GM12878 (cell line): ENCODE measurements around the gene CSTPP1. TPM values are rescaled to one million over a fixed set of nuclear protein-coding genes. Genes with fewer than 3 reads are reported as not detected.

Experiments
- ATAC-seq: fragments of 200-7000 bp; cut with Tn5 transposase; 3 replicates; pipeline ENCODE4 v1.9.1; 2020; ENCODE audit warnings: mild to moderate bottlenecking, moderate library complexity
- BruUV-seq: library from RNA; stranded (reverse); fragments of 400-500 nt; replicated peaks from 2 replicates; lab custom pipeline; 2021; lab: Mats Ljungman, UMichigan
- CTCF ChIA-PET: fragments of 300-600 bp; sonication (Branson Sonifier 250); formaldehyde crosslinking; extraction: SDS; loops from one replicate; lab custom pipeline; 2021; ENCODE audit warnings: inconsistent platforms; lab: Yijun Ruan, JAX
- POLR2A ChIA-PET: fragments of 350-600 bp; formaldehyde crosslinking; extraction: SDS; loops from one replicate; lab custom pipeline; 2021; ENCODE audit warnings: inconsistent platforms; lab: Charles Lee
- RAD21 ChIA-PET: fragments of 300-600 bp; sonication (Branson Sonifier 250); formaldehyde crosslinking; loops from one replicate; lab custom pipeline; 2023; ENCODE audit warnings: antibody characterized with exemption; ENCODE audit not compliant: unreplicated experiment; lab: Charles Lee
- SMC1A ChIA-PET: fragments of 300-600 bp; sonication (Branson Sonifier 250); formaldehyde crosslinking; loops from one replicate; lab custom pipeline; 2023; ENCODE audit not compliant: unreplicated experiment, uncharacterized antibody; lab: Charles Lee
- DNase-seq: peaks from one replicate; pipeline ENCODE4 v3.0.0-alpha.2; 2011; ENCODE audit warnings: low read depth, low spot score
- FAIRE-seq: peaks from 3 replicates; lab custom pipeline; 2011; peaks lifted over from hg19 to GRCh38; lab: Jason Lieb, UNC
- H2AFZ ChIP-seq: 2 replicates; pipeline ENCODE4 v1.6.0; 2011; ENCODE audit warnings: low read depth, low read length, control low read depth; ENCODE audit not compliant: control insufficient read depth
- H3K27ac ChIP-seq: 2 replicates; pipeline ENCODE4 v1.5.1; 2011; ENCODE audit warnings: control low read depth; ENCODE audit not compliant: control insufficient read depth, insufficient read depth
- H3K27me3 ChIP-seq, 2 experiments: replicated peaks in 1 of 2; 2 replicates each; pipeline versions ENCODE4 v1.6.0 to v1.6.1; 2011; ENCODE audit warnings: low read length in 1 of 2; ENCODE audit not compliant: control insufficient read depth in 2 of 2, insufficient read depth in 2 of 2
- H3K36me3 ChIP-seq, 2 experiments: 2 replicates each; pipeline ENCODE4 v1.5.1; 2011; ENCODE audit warnings: low read length in 1 of 2; ENCODE audit not compliant: control insufficient read depth in 2 of 2, insufficient read depth in 2 of 2
- H3K4me1 ChIP-seq: 2 replicates; pipeline ENCODE4 v1.6.1; 2011; ENCODE audit warnings: mild to moderate bottlenecking, low read length, moderate library complexity, mixed read lengths; ENCODE audit not compliant: control insufficient read depth, insufficient read depth
- H3K4me2 ChIP-seq: 2 replicates; pipeline ENCODE4 v1.6.0; 2011; ENCODE audit warnings: control low read depth; ENCODE audit not compliant: control insufficient read depth, insufficient read depth
- H3K4me3 ChIP-seq: fragments of 200-600 bp; sonication (generic); 2 replicates; pipeline ENCODE4 v1.5.1; 2016
- H3K79me2 ChIP-seq: 2 replicates; pipeline ENCODE4 v1.6.0; 2011; ENCODE audit warnings: low read length; ENCODE audit not compliant: control insufficient read depth, insufficient read depth
- H3K9ac ChIP-seq: 2 replicates; pipeline ENCODE4 v1.8.0; 2011; ENCODE audit warnings: low read length, control low read depth, mixed read lengths; ENCODE audit not compliant: control insufficient read depth, insufficient read depth
- H3K9me3 ChIP-seq: replicated peaks from 3 replicates; pipeline ENCODE4 v1.5.1; 2011; ENCODE audit warnings: mild to moderate bottlenecking, low read length; ENCODE audit not compliant: control insufficient read depth, insufficient read depth
- H4K20me1 ChIP-seq: 2 replicates; pipeline ENCODE4 v1.6.0; 2011; ENCODE audit not compliant: control insufficient read depth, insufficient read depth
- BCL11A ChIP-seq: IDR thresholded peaks from 2 replicates; pipeline ENCODE4 v1.6.1; 2011; ENCODE audit warnings: low read depth, low read length
- BCL3 ChIP-seq: IDR thresholded peaks from 2 replicates; pipeline ENCODE4 v1.6.1; 2011; ENCODE audit warnings: borderline replicate concordance, low read depth, mild to moderate bottlenecking, moderate library complexity, low read length; ENCODE audit not compliant: insufficient read depth, poor library complexity, severe bottlenecking
- BMI1 ChIP-seq: fragments of 450-650 bp; IDR thresholded peaks from 2 replicates; pipeline ENCODE4 v1.6.1; 2016; ENCODE audit warnings: mild to moderate bottlenecking, moderate library complexity, borderline replicate concordance
- CBFB ChIP-seq: IDR thresholded peaks from 2 replicates; pipeline ENCODE4 v1.6.1; 2016; ENCODE audit warnings: antibody characterized with exemption, low read depth
- CREB1 ChIP-seq: IDR thresholded peaks from 2 replicates; pipeline ENCODE4 v1.6.1; 2012; ENCODE audit warnings: low read depth, mild to moderate bottlenecking, inconsistent platforms
- EED ChIP-seq: sonication (generic); IDR thresholded peaks from 2 replicates; pipeline ENCODE4 v1.6.1; 2016; ENCODE audit warnings: antibody characterized with exemption, low read depth
- EZH2 ChIP-seq: IDR thresholded peaks from 2 replicates; pipeline ENCODE4 v1.6.1; 2012; ENCODE audit warnings: low read depth, mild to moderate bottlenecking, control low read depth, inconsistent platforms, low read length, borderline replicate concordance; ENCODE audit not compliant: control insufficient read depth
- FOXK2 ChIP-seq: fragments of 450-650 bp; IDR thresholded peaks from 2 replicates; pipeline ENCODE4 v1.6.1; 2017; ENCODE audit warnings: mild to moderate bottlenecking, moderate library complexity
- HDAC6 ChIP-seq: fragments of 200-600 bp; sonication (generic); IDR thresholded peaks from one replicate; pipeline ENCODE4 v1.8.0; 2017; ENCODE audit warnings: antibody characterized with exemption; ENCODE audit not compliant: unreplicated experiment
- IKZF1 ChIP-seq: fragments of 450-650 bp; conservative IDR thresholded peaks from 2 replicates; pipeline ENCODE4 v1.6.1; 2017; ENCODE audit warnings: antibody characterized with exemption, mild to moderate bottlenecking
- IRF5 ChIP-seq: fragments of 450-650 bp; IDR thresholded peaks from 2 replicates; pipeline ENCODE4 v1.6.1; 2017; ENCODE audit warnings: borderline replicate concordance
- MEF2A ChIP-seq: IDR thresholded peaks from 2 replicates; pipeline ENCODE4 v1.6.1; 2011; ENCODE audit warnings: low read depth, mild to moderate bottlenecking, low read length, moderate library complexity; ENCODE audit not compliant: insufficient read depth
- NFXL1 ChIP-seq: fragments of 450-650 bp; IDR thresholded peaks from 2 replicates; pipeline ENCODE4 v1.6.1; 2017; ENCODE audit warnings: antibody characterized with exemption, mild to moderate bottlenecking, borderline replicate concordance
- PAX5 ChIP-seq: IDR thresholded peaks from 2 replicates; pipeline ENCODE4 v1.6.1; 2011; ENCODE audit warnings: low read depth, low read length, borderline replicate concordance
- PKNOX1 ChIP-seq: fragments of 450-650 bp; IDR thresholded peaks from 2 replicates; pipeline ENCODE4 v1.6.1; 2016; ENCODE audit warnings: mild to moderate bottlenecking
- RFX5 ChIP-seq: IDR thresholded peaks from 2 replicates; pipeline ENCODE4 v1.6.1; 2011; ENCODE audit warnings: low read depth, low read length, improper control_type of control experiment
- WRNIP1 ChIP-seq: IDR thresholded peaks from 2 replicates; pipeline ENCODE4 v1.6.1; 2011; ENCODE audit warnings: low read depth, low read length, improper control_type of control experiment, borderline replicate concordance
- ZNF274 ChIP-seq: IDR thresholded peaks from one replicate; pipeline ENCODE4 v1.8.0; 2011; ENCODE audit not compliant: insufficient read length, insufficient read depth
- WGBS: methylation state at CpG from one replicate; pipeline ENCODE4 v1.1.6; 2016; ENCODE audit warnings: low lambda C conversion rate; ENCODE audit not compliant: insufficient replicate concordance, insufficient coverage; ENCODE audit errors: missing lambda C conversion rate; 5-methylcytosine and 5-hydroxymethylcytosine counted together
- in situ Hi-C: fragments of 300-500 bp; cut with MboI; formaldehyde crosslinking; loops from 9 replicates; pipeline ENCODE4 v1.14.3; 2018; ENCODE audit warnings: mixed read lengths
- intact Hi-C: fragments of 100-400 bp; cut with micrococcal nuclease; formaldehyde crosslinking; loops from one replicate; pipeline ENCODE4 v1.14.2; 2022; ENCODE audit not compliant: unreplicated experiment
- polyA plus RNA-seq, 11 experiments: library from polyadenylated mRNA; depleted of rRNA in 4 of 11; unstranded in 6 of 11; stranded (reverse) in 5 of 11; fragments of >200 nt; fragmentation: Nextera tagmentation in 4 of 11; fragmentation: Illumina TruSeq in 1 of 11; extraction: Ambion mirVana in 4 of 11; extraction: Trizol in 1 of 11; gene quantifications; 1 replicate in 1 of 11; 2 replicates in 10 of 11; pipeline versions ENCODE4 v1.2.1 to v1.2.3, GENCODE V29; 2011 to 2016; ENCODE audit warnings: inconsistent platforms in 2 of 11, missing spikeins in 2 of 11, low read depth in 1 of 11
- total RNA-seq, 4 experiments: library from RNA; depleted of rRNA in 3 of 4; stranded (reverse); fragments of >200 nt in 3 of 4; fragmentation: Illumina TruSeq in 1 of 4; extraction: Trizol in 1 of 4; gene quantifications; 2 replicates each; pipeline versions ENCODE4 v1.2.1 to v1.2.3, GENCODE V29; 2013 to 2021
- TF ChIP-seq, protein P1 (sequence below): IDR thresholded peaks from 2 replicates; pipeline ENCODE4 v1.6.1; 2012; ENCODE audit warnings: low read length, inconsistent platforms

CSTPP1 gene
- total and polyA plus RNA-seq, 10 of the 15 experiments (the other 5 are each of a cell fraction or from before 2014, with no cell fraction given) = 7.1 to 23.4 (median 17.5) TPM

DNA sequence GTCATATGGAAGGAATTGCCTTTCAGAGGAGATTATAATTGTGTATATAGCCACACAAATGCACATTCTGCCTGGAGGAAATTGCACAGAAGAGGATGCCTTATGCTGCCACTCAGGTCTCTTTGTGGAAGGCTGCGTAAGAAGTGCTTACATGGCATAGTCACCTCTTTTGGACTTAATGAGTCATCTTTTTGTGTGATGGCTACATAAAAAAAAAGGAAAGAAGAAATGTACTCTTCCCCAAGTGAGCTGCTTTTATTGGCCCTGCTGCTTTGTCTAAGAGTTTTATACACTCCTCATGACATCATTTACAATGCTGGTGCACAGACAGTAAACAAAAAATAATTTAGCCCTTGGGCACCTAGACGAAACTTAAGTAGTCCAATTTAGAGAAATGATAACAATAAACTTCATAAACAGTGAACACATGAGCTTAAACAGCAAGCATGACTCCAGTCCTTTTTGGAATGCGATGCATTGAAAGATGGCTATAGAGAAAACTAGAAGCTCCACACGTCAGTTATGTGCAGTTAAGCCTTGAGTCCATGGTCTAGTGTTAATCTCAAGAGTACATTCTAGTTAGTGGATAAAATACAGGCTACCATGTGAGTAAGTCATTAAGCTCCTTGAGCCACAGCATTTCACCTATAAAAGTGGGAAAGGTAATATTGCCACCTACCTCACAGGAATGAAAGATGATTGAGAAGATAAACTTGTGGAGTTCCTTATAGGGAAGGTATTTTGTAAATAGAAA is 12.0 kb downstream of the CSTPP1 start (continued):
- TF ChIP-seq IRF5 = no peak
- no peak for TF ChIP-seq ZNF274
- no peak for TF ChIP-seq BCL11A
- no peak for TF ChIP-seq CREB1
- TF ChIP-seq BMI1 = no peak
- no peak for TF ChIP-seq CBFB
- no peak for TF ChIP-seq HDAC6
- TF ChIP-seq WRNIP1 = no peak

DNA sequence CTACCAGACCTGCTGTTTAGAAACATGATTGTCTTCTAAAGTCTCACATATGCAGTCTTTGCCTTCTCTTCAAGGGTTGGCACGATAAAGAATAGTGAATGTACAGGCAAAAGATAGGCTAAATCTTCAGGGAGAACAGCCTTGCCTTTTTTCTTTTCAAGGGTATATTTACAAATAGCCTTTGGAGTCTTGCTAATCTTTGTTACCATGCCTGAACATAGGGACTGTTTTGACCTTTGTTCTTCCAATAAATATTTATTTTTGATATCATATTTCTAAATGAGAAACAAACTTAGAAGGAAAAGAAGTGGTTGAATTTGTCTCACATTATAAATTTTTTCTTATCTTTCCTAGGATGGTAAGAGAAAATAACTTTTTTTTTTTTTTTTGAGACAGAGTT is 12.7 kb downstream of the CSTPP1 start:
- ChIA-PET SMC1A (interaction anchor here (0.8 to 1.9 kb wide), 2 partner anchors 17 to 44 kb away, joined by 4 read pairs; no protein-coding TSS in a partner anchor), CTCF (interaction anchor here (0.6 to 1.9 kb wide), 2 partner anchors 14 to 24 kb away, joined by 3 to 7 read pairs; no protein-coding TSS in a partner anchor), RAD21 (no interaction called here), POLR2A (no interaction called here)
- DNase-seq = no peak
- Histone ChIP-seq H3K27me3 (no peaks in the 10 kb centered on the region), H3K79me2 (no peaks in the 10 kb centered on the region; the same call in 1 of the 2 replicates), H3K36me3 (no peaks in the 10 kb centered on the region), H3K9me3 (no peaks in the 10 kb centered on the region), H3K27ac (no peak overlapping the region), H3K4me1 (no peaks in the 10 kb centered on the region), H3K9ac (no peak overlapping the region), H2AFZ (no peak overlapping the region), H3K4me2 (no peak overlapping the region), H3K4me3 (no peak overlapping the region), H4K20me1 (no peaks in the 10 kb centered on the region)
- ATAC-seq = no peak
- WGBS = 100% methylated on average over 1 of the region's 1 CpG
- intact Hi-C loops = no loop called here
- no peak for FAIRE-seq
- BruUV-seq = no TSS peak
- in situ Hi-C loops = no loop called here
- no peak for TF ChIP-seq RFX5
- no peak for TF ChIP-seq EED
- TF ChIP-seq BCL3 = no peak
- no peak for TF ChIP-seq PKNOX1
- TF ChIP-seq, protein P1, sequence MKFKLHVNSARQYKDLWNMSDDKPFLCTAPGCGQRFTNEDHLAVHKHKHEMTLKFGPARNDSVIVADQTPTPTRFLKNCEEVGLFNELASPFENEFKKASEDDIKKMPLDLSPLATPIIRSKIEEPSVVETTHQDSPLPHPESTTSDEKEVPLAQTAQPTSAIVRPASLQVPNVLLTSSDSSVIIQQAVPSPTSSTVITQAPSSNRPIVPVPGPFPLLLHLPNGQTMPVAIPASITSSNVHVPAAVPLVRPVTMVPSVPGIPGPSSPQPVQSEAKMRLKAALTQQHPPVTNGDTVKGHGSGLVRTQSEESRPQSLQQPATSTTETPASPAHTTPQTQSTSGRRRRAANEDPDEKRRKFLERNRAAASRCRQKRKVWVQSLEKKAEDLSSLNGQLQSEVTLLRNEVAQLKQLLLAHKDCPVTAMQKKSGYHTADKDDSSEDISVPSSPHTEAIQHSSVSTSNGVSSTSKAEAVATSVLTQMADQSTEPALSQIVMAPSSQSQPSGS = no peak
- TF ChIP-seq FOXK2 = no peak
- TF ChIP-seq EZH2 = no peak
- no peak for TF ChIP-seq IKZF1
- no peak for TF ChIP-seq MEF2A
- TF ChIP-seq CREB1 = no peak
- no peak for TF ChIP-seq PAX5
- TF ChIP-seq NFXL1 = no peak
